Stimulated activated CD4-positive, alpha-beta T cell treated with anti-CD3 and anti-CD28 coated beads, Interleukin-2, amount 100 ng/mL, for 4 hours (primary cell): ENCODE measurements around the gene SNX19.

Source experiments
- DNase-seq: peaks from one replicate; pipeline ENCODE4 v3.0.0-alpha.2; 2020; ENCODE audit warnings: low read depth

SNX19 gene

DNA sequence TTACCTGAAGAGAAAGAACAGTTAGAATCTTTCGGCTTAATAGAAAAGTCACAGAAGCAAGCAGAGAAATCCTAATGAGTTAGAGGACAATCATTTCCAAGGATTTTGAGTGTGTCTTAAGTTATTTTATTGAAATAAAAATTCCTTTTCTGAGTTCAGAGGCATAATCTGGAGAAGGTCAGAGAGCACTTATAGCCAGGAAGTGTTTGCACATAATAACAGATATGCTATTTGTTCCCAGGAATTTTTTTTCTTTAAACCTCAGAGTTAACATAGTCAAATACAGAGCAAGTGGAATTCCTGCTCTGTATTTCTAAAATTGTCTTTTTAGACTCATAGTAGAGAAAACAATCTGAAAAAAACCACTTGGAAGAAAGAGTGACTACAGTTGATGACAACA is 74.3 kb downstream of the SNX19 start:
- no peak for DNase-seq

DNA sequence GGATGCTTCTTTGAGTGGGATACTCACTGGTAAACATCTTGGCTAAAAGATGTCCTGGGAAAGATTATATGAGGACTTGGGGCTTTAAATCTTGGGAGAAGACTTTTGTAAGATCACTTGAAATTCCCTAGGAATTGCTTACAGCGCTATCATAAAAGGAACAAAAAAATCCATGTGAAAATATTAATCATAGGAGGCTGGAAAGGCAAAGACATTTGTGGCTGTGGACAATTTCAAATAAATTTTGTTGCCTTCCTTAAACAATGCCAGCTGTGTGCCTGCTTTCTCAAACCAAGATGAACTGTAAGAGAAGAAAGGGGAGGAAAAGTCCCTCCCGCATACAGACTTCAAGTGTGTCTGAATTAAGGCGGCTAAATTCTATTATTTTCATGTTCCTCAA is 75.6 kb downstream of the SNX19 start:
- DNase-seq, result no peak

DNA sequence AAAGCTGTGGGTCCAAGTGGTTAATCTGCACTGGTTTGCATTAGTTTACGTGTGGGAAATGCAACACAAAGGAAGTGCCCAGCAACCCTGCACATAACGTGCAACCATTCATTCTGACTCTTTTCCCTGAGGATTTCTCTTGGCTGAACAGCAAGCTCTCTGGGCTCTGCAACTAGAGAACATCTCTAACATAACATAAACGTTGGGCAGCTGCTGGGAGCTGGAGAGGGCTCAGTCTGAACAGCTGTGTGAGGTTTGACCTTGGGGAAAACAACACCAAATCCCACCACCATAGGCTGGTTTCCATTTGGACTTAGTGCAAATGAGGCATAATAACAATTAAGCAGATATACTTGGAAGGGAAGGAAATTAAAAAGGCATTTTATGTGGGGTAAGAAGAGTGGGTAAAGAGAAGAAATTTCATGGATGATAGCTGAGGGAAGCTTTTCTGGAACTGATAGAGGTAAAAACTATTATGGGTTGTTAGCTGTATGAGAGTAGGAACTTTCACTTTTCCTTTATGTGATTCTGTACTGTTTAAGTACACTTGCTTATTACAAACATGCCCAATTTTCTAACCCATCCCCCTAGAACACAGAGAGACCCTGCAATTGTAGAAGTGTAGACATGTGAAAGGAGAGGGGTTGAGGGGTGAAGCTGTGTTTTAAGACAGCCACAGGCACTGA is 76.2 kb downstream of the SNX19 start:
- DNase-seq, result no peak

DNA sequence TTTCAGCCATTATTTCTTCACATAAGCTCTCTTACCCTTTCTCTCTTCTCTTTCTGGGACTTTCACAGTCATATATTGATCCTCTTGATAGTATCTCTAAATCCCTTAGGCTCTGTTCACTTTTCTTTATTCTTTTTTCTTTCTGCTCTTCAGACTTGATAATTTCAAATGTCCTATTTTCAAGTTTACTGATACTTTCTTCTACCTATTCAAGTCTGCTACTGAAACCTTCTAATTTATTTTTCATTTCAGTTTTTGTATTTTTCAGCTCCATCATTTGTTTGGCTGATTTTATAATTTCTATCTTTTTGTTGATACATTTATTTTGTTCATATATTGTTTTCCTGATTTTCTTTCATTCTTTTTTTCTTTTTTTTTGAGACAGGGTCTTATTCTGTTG is 79.1 kb downstream of the SNX19 start:
- no peak for DNase-seq

DNA sequence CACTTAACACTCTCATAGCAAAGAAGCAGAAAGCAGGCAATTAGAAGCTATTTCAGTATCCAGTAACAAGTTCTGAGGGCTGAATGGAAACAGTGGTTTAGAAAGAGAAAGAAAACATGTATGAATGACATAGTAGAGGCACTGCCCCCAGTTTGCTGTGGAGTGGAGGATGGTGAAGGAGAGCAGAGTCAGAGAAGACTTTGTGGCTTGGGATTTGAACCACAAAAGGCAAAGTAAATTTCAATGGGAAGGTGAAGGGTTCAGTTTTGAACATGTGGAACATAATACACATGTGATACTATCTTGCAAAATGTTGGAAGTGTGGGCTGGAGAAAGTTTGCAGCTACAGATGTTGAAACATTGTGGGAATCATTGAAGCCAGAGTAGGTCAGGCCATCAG is 81.4 kb downstream of the SNX19 start:
- DNase-seq, result no peak

DNA sequence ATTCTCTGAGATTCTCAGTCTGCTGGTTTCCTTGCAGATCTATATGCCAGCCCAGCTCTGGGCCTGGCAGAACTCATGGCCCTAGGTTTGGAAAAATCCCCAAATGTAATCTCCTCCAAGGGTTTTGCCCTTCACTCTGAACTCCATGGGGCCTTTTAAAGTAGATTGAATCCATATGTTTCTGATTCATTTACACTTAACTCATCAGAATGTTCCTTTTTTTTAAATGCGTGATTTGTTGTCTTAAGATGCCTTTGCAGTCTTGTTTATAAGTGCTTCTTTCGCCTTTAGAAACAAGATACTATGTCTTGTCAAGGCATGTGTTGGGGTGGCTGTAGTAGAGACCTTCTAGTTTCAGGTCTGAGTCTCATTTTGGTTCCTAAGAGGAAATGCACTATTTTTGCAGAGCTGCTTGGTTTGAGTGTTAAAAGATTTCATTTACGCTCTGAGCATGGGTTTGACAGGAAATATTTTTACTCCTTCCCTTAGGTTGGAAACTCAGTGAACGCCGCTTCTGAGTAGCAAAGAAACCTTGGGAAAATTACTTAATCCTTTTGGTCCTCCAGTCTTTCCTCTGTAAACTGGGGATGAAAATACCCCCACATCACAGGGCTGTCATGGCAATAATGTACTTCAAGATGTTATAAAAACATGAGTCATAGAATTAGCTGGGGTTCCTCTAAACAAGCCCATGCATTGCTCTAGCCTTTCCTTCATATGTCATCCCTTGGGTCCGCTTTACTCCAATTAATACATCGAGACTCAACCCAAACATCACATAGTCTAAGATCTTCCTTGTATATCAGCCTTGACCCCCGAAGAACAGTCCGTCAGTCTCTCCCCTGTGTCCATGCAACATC is 83.5 kb downstream of the SNX19 start:
- DNase-seq, result no peak

DNA sequence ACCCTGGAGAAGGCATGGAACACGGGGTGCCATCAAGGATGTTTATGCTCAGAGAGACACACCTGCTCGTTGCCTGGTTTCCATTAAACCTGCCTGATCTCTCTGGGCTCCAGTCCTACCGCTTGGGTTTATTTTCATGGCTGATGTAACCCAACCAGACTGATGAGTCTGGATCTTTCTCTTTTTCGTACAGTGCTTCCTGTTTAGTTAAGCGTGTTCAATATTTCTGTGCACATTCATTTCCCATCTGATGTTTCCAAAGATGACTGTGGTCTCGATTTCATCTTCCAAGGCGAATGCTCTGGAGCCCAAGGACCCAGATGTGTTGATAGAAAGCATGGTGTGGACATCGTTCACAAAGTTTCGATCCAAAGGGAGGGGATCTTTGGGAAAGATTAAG is 84.3 kb downstream of the SNX19 start:
- DNase-seq, result no peak

DNA sequence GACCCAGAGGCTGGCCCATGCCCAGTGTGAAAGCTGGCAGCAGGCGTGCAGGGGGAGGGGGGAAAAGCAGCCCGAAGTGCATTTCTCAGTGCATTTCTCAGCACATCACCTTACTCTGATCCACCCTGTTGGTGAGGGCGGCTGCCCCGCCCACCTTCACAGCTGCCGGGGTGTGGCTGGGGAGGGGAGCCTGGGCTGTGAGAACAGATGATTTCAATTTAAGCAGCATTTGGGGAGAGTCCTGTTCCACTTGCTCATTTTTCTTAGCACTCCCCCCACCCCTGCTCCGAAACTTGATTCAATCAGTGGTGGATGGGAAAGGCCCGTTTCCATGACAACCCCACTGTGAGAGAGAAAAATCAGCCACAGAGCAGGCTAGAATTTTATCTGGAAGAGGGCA is 84.8 kb downstream of the SNX19 start:
- DNase-seq, result no peak

DNA sequence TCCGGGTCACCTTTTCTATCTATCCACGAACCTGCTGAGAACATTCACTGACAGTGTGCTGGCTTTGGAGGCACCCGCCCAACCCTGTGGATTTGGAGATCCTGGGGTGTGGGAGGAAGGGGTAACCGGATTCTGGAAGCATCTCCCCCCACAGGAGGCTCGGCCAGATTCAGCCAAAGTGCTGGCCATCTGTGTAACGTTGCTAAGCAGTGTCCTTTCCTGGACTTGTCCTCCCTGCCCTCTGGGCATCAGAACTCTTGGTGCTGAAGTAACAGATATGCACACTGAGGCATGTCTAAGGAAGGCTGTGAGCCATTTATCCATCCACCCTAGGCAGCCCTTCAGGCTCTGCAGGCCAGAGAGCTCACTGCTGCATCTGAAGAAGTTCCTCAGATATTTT is 85.7 kb downstream of the SNX19 start:
- no peak for DNase-seq

DNA sequence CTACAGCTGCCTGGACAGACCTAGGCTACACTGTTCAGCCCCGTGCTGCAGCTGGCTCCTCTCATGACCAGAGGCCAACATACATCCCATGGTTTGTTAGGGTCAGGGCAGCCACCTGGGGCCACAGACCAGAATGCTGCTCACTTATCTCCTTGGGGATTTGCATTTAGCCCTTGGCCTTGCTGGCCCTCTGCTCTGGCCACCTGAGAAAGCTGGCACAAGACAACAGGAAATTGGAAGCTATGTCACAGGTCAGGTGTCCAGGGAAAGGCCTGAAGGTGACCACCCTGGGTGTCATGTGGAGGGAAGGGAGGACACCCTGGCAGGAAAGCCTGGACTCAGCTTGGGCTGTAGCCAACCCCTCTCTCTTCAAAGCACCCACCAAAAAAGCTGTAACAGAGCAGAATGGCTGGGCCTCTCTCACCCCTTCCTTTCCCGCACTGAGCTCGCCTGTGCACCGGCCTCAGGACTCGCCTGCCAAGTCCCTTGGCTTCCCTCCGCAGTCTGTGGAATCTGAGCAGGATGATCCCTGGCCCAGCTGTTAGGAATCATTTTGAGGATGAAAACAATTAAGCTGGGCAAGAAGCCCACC is 86.3 kb downstream of the SNX19 start:
- DNase-seq, result no peak

DNA sequence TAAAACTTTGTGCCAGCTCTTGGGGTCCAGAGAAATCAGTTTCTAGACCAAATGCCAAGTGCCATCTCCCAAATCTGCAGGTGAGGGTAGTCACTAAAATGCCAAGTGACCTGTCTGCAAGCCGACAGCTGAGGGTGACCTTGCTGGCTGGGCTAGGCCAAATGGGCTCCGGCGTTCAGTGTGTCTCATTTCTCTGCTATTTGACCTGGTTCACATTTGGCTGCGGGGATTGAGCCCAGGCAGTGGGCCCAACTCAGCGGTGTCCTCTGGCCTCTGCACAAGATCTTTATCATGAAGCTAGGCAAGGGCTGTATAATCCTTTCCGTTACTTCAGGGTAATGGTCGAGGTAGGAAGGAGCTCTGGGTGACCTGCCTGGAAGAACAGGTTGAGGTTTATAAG is 87.5 kb downstream of the SNX19 start:
- DNase-seq, result no peak

DNA sequence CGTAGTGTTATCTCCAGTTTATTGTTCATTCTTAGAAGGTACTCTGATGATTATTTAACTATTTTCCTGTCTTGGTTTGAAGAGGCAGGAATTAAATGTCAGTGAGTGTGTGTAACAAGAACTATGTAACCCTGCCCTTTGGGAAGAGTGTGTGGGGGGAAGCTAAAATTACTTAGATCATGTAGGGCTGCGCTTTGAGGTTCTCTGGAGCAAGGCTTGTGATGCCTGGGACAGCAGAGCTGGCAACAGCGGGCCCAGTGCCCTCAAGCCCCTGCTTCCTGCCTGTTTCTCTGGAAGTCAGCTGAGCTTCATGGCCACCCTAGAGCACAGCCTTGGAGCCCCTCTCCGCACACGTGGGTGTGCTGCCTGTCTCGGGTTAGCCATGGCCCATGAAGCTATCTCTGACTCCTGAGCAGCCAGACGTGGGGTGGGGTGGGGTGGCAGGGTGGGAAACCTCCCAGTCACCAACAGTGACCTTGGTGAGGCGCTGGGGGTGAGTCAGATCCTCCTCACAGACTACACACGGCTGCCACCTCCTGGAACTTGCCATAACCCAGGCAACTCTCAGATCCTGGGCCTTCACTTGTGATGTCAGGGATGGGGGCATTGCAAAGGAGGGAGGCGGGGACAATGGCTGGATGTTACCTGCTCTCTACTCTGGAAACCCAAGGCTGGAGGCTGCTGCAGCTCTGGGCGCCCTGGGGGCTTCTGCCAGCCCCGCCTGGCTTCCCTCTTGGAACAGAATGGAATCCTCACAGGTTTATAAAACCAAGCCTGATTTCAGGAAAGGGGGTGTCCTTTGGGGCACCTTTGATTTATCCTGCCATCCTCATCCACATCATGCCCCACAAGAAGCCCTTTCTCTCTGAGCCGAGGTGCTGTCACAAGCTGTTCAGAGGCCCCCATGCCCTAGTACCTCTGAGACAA is 88.6 kb downstream of the SNX19 start:
- no peak for DNase-seq

DNA sequence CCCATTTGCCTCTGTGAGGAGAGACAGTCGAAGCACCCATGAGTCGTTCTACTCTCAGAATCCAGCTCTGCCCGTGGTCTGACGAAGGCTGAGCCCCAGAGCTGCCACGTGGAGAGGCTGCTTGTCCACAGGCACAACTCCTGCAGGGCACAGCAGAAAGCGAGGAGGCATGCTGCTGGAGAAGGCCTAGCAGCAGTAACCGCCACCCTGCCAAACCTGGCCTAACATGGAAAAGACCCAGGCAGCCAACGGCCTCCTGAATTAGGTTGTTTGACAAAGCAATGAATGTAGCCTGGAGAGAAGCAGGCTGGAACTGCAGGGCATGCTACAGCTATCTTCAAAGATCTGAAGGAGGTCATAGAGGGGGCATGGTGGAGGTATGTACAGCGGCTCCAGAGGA is 89.7 kb downstream of the SNX19 start:
- no peak for DNase-seq

DNA sequence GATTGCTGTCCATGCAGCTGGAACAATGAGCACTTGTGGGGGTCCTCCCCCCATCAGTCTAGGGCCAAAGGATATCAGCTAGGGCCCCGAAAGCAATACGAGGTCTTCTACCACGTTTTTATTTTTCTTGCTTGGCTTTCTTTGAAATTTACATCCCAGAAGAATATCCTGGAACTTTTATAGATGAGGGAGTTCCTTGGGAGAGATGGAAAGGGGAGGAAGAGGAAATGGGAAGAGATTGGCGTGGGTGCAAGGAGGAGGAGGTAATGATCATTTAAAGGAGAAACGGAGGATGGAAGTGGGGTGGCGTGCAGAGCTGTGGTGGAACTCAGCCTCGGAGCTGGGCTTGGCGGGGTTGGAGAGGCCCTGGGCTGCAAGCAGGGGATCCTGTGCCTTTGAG is 90.3 kb downstream of the SNX19 start:
- no peak for DNase-seq

DNA sequence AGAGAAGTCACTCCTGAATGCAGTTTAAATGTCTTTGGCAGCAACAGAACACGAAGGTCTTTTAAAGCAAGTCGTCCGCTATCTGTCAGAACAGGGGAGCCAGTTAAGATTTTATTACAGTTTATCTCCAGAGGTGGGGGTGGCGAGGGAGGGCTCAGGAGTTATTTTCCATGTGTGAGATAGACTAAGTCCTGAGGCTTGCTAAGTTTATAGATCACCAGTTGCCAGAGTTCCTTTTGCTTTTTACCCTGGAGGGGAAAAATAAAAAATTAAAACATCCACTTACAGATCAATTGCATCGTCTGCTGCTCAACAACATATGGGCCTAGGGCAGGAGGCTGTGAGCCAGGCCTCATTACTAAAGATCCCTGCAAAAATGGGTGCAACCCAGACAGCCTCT is 90.7 kb downstream of the SNX19 start:
- no peak for DNase-seq
